Osteoblast (primary cell): ENCODE results near the gene RAB30. TPM values are rescaled to one million over a fixed set of nuclear protein-coding genes. Genes with fewer than 3 reads are reported as not detected.

Experiments used
- DNase-seq: peaks from one replicate; pipeline ENCODE4 v3.0.0; 2011; ENCODE audit warnings: low spot score, mixed read lengths; ENCODE audit not compliant: insufficient read length; ENCODE audit errors: missing footprints
- H2AFZ ChIP-seq: 2 replicates; pipeline ENCODE4 v1.6.0; 2011; ENCODE audit warnings: mild to moderate bottlenecking, low read length
- H3K27ac ChIP-seq: 2 replicates; pipeline ENCODE4 v1.5.1; 2011; ENCODE audit warnings: mild to moderate bottlenecking, low read depth, low read length, moderate library complexity
- H3K27me3 ChIP-seq: 2 replicates; pipeline ENCODE4 v1.6.0; 2012; ENCODE audit warnings: mild to moderate bottlenecking, control low read depth, inconsistent platforms, low read length, moderate library complexity; ENCODE audit not compliant: insufficient read depth
- H3K36me3 ChIP-seq: 2 replicates; pipeline ENCODE4 v1.5.1; 2011; ENCODE audit warnings: mild to moderate bottlenecking, low read length, control low read depth, moderate library complexity; ENCODE audit not compliant: insufficient read depth
- H3K4me1 ChIP-seq: 2 replicates; pipeline ENCODE4 v1.5.1; 2011; ENCODE audit warnings: mild to moderate bottlenecking, low read length, control low read depth, moderate library complexity; ENCODE audit not compliant: insufficient read depth
- H3K4me2 ChIP-seq: 2 replicates; pipeline ENCODE4 v1.6.0; 2011; ENCODE audit warnings: mild to moderate bottlenecking, low read length; ENCODE audit not compliant: insufficient read depth
- H3K4me3 ChIP-seq: fragments of 200-600 bp; sonication (generic); 3 replicates; pipeline ENCODE4 v1.5.1; 2012; ENCODE audit warnings: mild to moderate bottlenecking, low read length, inconsistent platforms; ENCODE audit not compliant: insufficient read depth
- H3K79me2 ChIP-seq: 2 replicates; pipeline ENCODE4 v1.6.0; 2012; ENCODE audit warnings: mild to moderate bottlenecking, low read length, control low read depth, inconsistent platforms; ENCODE audit not compliant: insufficient read depth
- H3K9me3 ChIP-seq: 2 replicates; pipeline ENCODE4 v1.5.1; 2011; ENCODE audit warnings: low read depth, low read length, control low read depth
- H4K20me1 ChIP-seq: 2 replicates; pipeline ENCODE4 v1.6.0; 2012; ENCODE audit warnings: mild to moderate bottlenecking, low read length, control low read depth; ENCODE audit not compliant: insufficient read depth
- CTCF ChIP-seq: IDR thresholded peaks from 2 replicates; pipeline ENCODE4 v1.5.1; 2011; ENCODE audit warnings: mild to moderate bottlenecking, low read depth, low read length, moderate library complexity; ENCODE audit errors: extremely low read depth
- total RNA-seq: library from RNA; depleted of rRNA; stranded (reverse); fragments of >200 nt; gene quantifications from 2 replicates; pipeline ENCODE4 v1.2.3, GENCODE V29; 2012

RAB30 gene
- total RNA-seq, 1 donor: 21.0 TPM

- peaks cover 9% of the 10 kb centered on the region for H3K36me3 ChIP-seq
- no peaks in the 10 kb centered on the region for H3K79me2 ChIP-seq
- no peak overlapping the region for H3K4me2 ChIP-seq
- H3K27ac ChIP-seq: peak overlapping the region; percentile 83
- H3K9me3 ChIP-seq: no peaks in the 10 kb centered on the region
- no peak overlapping the region for H2AFZ ChIP-seq
- H3K4me3 ChIP-seq: no peak overlapping the region
- peaks cover 31% of the 10 kb centered on the region for H3K4me1 ChIP-seq
- no peaks in the 10 kb centered on the region for H3K27me3 ChIP-seq
- no peak for TF ChIP-seq CTCF
- peak; percentile 81 for DNase-seq
- H4K20me1 ChIP-seq: no peaks in the 10 kb centered on the region
Measured at GRCh38 chr11:82978422-82979099, 93.1 kb downstream of the RAB30 start.

- peaks cover 4% of the 10 kb centered on the region for H3K36me3 ChIP-seq
- no peaks in the 10 kb centered on the region for H3K9me3 ChIP-seq
- DNase-seq: no peak
- no peak overlapping the region for H3K27ac ChIP-seq
- H3K4me3 ChIP-seq: no peak overlapping the region
- peaks cover 31% of the 10 kb centered on the region for H3K4me1 ChIP-seq
- H3K27me3 ChIP-seq: no peaks in the 10 kb centered on the region
- no peaks in the 10 kb centered on the region for H4K20me1 ChIP-seq
- no peak overlapping the region for H3K4me2 ChIP-seq
- H2AFZ ChIP-seq: no peak overlapping the region
- TF ChIP-seq CTCF: no peak
- H3K79me2 ChIP-seq: no peaks in the 10 kb centered on the region
Measured at GRCh38 chr11:82976786-82977185, 94.9 kb downstream of the RAB30 start.

GRCh38 chr11:82975882-82976281 is 95.8 kb downstream of the RAB30 start:
- no peak for TF ChIP-seq CTCF
- no peak overlapping the region for H3K4me2 ChIP-seq
- no peaks in the 10 kb centered on the region for H3K36me3 ChIP-seq
- no peak overlapping the region for H2AFZ ChIP-seq
- no peaks in the 10 kb centered on the region for H3K9me3 ChIP-seq
- H3K27ac ChIP-seq: no peak overlapping the region
- no peak for DNase-seq
- H4K20me1 ChIP-seq: no peaks in the 10 kb centered on the region
- no peaks in the 10 kb centered on the region for H3K79me2 ChIP-seq
- H3K27me3 ChIP-seq: no peaks in the 10 kb centered on the region
- peaks cover 29% of the 10 kb centered on the region for H3K4me1 ChIP-seq
- no peak overlapping the region for H3K4me3 ChIP-seq

- H3K9me3 ChIP-seq: no peaks in the 10 kb centered on the region
- no peaks in the 10 kb centered on the region for H4K20me1 ChIP-seq
- no peak for DNase-seq
- no peak overlapping the region for H2AFZ ChIP-seq
- peaks cover 20% of the 10 kb centered on the region for H3K4me1 ChIP-seq
- no peak overlapping the region for H3K4me2 ChIP-seq
- no peak overlapping the region for H3K4me3 ChIP-seq
- no peak overlapping the region for H3K27ac ChIP-seq
- H3K27me3 ChIP-seq: no peaks in the 10 kb centered on the region
- no peaks in the 10 kb centered on the region for H3K79me2 ChIP-seq
- no peak for TF ChIP-seq CTCF
- H3K36me3 ChIP-seq: no peaks in the 10 kb centered on the region
Measured at GRCh38 chr11:82974851-82975250, 96.8 kb downstream of the RAB30 start.
